GM21723 (cell line): ENCODE data around the gene STK38L.
A peak's percentile ranks its signal among the peaks of the same experiment; 100 is the strongest.

Source experiments
- ATAC-seq: cut with Tn5 transposase; IDR thresholded peaks from one replicate; pipeline ENCODE4 v1.9.1; 2021; ENCODE audit warnings: mild to moderate bottlenecking, moderate library complexity; ENCODE audit not compliant: unreplicated experiment

The STK38L gene

GRCh38 chr12:27305673-27306456 is 61.8 kb downstream of the STK38L start:
- ATAC-seq: no peak

DNA sequence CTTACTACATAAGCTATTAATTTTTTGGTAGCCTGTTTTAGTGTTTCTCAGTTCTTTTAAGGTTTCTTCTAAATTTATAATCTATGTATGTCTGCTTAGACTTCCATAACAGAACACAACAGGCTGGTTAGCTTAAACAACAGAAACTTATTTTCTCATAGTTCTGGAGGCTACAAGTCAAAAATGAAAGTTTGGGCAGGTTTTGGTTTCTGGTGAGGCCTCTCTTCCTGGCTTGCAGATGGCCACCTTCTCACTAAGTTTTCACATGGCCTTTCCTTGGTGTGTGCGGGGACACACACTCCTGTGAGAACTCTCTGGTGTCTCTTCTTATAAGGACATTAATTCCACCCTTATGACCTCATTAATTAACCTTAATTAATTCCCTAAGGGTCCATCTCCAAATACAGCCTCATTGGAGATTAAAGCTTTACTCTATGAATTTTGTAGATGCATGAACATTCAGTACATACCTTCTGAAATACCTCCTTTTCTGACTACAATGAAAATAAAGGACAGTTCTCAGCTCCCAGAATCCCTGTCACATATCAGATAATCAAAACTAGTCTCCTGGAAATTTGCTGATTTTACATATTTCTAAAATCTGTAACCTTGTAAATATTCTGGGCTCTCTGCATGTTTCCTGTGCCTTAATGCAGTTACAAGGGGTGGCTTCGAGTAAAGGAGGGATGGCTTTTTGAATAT is 65.4 kb downstream of the STK38L start:
- peak; percentile 66 for ATAC-seq

DNA sequence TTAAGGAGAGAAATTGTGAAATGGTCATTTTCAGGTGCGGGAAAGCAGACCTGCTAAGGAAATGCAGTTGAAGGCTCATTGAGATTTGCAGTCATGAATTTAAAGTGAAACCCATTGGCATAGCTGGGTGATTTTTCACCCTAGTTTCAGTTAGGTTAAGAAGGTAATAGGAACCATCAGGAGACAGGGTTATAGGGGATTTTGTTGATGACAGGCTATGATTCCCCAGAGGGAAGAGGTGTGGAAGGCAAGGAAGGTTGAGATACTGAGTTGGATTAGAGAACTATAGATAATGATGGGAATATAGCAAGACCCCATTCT is 65.9 kb downstream of the STK38L start:
- ATAC-seq: no peak

- no peak for ATAC-seq
These were observed 72.9 kb downstream of the STK38L start for GRCh38 chr12:27316947-27317346.

GRCh38 chr12:27319409-27319808 is 75.3 kb downstream of the STK38L start:
- no peak for ATAC-seq

- no peak for ATAC-seq
These were observed 75.8 kb downstream of the STK38L start for GRCh38 chr12:27319848-27320247.

DNA sequence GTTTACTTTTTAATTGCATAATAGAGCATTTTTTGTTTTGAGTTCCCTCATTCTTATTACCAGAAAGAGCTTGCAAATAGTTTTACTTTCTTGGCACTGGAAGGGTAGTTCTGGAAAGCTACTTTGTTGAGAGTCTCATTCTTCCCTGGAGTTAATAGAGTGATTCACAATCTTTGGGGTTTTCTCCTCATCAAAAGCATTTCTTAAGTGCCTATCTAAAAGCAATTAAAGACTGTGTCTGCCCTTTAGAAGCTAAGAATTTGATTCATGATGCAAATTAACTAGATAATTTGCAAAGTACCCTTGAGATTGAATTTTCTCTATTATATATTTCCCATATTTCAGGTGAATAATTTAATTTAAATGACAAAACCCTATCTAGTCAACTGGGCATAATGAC is 80.4 kb downstream of the STK38L start:
- no peak for ATAC-seq

GRCh38 chr12:27330846-27331245 is 86.8 kb downstream of the STK38L start:
- no peak for ATAC-seq

- peak; percentile 40 for ATAC-seq
These were observed 87.3 kb downstream of the STK38L start for GRCh38 chr12:27331291-27331926.

GRCh38 chr12:27331927-27332324 is 87.8 kb downstream of the STK38L start:
- ATAC-seq: no peak

GRCh38 chr12:27332407-27332713 is 88.3 kb downstream of the STK38L start:
- peak; percentile 0 for ATAC-seq

GRCh38 chr12:27332714-27333402 is 88.8 kb downstream of the STK38L start, which contains the start of gene BMAL2:
Gene BMAL2 (plus strand): TSS chr12:27332836. CDS start chr12:27333073, 237 bp downstream.
- peak; percentile 33 for ATAC-seq

DNA sequence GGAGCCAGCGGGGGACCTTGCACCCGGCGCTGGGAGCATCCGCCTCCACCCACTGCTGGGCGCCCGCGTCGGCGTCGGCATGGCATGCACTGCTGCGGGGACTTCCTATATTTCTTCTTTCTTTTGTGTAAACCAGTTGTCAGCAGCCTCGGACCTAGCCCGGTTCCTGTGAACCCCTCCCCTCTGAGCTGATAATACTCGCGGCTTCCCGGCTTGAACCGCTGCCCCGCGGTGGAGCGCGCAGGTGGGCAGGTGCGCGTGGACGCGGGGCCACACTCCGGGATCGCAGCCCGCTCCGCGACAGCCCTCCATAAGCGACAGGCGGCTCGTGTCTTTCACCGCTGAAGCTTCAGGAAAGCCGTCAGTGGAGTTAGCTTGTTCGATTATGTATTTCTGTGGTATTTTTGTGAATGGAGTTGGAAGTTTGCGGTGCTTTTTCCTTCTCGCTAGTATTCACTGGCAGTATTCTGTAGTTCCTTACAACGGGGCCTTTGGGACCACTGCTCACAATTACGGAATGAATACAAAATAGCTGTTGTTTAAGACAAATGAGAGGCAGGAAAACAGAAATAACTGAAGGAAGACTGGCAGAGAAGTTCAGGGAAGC is 89.4 kb downstream of the STK38L start:
- ATAC-seq: peak; percentile 25

DNA sequence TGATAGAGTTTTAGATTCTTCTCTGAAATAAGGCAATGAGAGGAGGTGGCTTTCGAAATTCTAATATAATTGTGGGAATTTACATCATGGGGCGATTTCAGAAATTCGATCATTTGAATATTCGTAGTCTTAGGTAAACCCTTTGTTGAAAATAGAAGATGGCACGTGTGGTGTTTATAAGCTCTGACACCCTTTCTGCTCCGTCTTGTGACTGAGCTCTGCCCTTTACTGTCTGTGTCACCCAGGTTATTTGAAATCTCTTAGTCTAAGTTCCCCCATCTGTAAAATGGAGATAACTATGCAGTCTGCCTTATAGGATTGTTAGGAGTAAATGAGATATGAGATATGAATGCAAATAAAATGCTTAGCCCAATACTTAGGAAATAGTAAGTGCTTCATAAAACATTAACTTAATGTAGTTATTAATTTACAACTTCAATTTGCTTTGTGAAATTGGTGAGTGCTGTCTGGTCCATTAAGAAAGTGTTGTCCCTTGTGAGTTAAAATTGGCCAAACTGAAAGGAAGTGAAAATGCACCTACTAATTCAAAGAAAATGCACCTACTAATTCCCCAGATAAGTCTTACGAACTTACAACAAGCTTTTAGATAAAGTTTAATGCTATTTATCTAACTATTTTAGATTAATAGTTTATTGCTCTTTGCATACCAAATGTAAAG is 90.1 kb downstream of the STK38L start:
- no peak for ATAC-seq

DNA sequence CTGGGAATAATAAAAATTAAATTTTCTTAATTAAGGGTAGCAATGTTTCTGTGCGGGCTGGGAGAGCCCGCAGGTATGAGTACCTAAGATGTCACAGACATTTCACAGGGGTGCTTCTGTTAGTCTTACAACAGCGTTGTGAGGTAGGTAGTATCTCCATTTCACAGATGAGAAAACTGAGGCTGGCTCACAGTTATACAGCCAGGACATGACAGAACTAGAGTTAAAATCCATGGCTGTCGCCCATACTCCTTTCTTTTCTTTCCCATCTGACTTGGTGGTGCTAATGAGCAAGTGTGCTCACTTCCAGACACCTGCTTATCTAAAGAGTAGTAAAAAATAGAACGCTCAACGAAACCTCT is 90.6 kb downstream of the STK38L start:
- no peak for ATAC-seq

DNA sequence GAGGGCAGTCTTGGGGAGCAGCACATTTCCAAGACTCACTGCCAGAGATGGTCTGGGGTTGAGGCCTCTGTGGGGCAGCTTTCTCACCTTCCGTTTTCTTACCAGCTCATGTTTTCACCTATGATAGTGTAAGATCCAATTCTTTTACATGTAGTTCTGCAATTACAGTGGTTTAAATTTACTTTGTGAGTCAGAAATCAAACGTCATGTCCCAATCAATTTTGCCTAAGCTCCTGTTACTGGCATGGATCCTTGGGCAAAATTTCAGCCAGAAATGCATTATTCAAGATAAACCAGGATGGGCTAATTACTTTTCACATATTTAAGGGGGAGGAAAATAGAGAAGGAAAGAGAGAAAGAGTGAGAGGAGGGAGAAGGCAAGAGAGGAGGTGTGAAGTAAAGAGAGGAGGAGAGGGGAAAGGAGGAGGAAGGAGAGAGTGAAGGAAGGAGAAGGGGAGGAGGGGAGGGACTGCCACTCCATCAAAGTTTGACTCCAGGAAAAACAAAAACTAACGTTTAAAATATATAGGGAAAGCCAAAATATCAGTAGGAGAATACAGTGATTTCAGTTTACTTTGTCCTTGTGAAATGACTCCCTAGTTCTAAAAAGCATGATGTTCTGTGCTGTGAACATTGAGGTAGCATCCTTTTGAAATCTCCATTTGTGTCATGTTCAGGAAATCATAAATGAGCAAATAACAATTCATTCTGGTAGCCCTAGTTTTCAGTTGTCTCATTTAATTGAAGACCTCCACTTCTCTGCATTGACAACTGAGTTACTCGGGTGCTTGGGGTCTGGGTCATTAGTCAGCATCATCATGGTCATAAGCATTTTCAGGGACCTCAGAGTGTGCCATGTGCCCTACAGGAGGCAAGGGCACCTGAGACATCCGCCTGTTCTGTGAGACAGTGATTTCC is 91.5 kb downstream of the STK38L start:
- ATAC-seq: no peak

DNA sequence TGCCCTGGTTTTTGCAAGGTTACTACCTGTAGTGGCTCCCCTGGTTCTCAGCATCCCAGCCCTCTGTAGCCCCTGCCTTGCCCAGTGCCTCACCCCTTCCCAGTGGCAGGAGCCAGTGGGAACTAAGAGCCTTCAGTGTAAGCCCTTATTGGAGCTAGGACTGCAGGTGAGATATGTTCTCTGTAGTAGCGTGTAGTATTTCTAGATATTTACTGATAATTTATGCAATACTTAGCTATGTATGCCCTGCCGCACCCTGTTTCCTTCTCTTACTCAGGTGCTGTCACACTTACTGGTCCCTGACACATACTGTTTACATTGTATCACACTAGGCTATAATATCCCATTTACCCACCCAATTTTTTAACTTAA is 92.2 kb downstream of the STK38L start:
- no peak for ATAC-seq

DNA sequence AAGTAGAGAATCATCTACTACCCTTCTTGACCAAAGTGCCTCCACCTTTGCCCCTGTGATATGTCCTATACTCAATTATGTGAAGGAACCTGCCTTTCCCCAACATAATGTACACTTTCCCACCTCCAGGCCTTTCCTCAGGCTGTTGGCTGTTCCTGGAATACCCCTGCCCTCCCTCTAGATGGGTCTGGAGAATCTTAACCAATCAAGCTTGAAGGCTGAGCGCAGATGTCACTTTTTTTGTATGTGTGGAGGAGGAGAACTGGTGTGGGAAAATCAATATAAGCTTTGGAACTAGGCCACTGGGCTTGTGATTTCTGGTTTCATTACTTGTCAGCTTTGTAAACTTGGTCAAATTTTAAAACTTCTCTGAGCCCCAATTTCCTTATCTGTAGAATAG is 93.3 kb downstream of the STK38L start:
- ATAC-seq: no peak

GRCh38 chr12:27338473-27338872 is 94.4 kb downstream of the STK38L start:
- no peak for ATAC-seq

- no peak for ATAC-seq
These were observed 96.9 kb downstream of the STK38L start for GRCh38 chr12:27340971-27341370.
